Stimulated activated CD4-positive, alpha-beta T cell treated with anti-CD3 and anti-CD28 coated beads, Interleukin-15, amount 100 ng/mL, for 24 hours (primary cell): ENCODE results near the gene MBOAT7.
"Not testable (repeated sequence)": the region's sequence is repeated elsewhere in the genome, so short reads cannot be mapped to it uniquely, and the experiment has no call there.

Experiments used
- DNase-seq: peaks from one replicate; pipeline ENCODE4 v3.0.0-alpha.2; 2020

MBOAT7 gene

DNA sequence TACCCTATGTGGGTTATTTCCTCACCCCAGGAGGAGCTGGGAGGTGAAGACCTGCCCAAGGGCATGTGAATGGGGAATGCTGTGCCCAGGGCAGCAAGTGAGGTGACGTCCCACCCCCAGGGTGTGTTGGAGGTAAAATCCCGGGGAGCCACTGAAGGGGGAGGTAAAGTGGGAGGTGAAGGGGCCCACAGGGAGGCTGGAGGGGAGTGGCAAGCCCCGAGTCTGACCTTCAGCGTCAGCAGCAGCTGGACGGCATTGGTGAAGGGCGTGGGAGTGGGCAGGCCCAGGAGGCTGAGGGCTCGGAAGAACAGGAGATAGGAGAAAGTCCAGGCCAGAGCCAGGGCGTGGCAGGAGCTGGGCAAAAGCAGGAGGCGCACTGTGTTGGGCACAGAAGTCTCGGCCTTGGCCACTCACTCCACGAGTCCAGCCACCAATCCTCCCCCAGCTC lies 2.4 kb downstream of the MBOAT7 start:
- no peak for DNase-seq

DNA sequence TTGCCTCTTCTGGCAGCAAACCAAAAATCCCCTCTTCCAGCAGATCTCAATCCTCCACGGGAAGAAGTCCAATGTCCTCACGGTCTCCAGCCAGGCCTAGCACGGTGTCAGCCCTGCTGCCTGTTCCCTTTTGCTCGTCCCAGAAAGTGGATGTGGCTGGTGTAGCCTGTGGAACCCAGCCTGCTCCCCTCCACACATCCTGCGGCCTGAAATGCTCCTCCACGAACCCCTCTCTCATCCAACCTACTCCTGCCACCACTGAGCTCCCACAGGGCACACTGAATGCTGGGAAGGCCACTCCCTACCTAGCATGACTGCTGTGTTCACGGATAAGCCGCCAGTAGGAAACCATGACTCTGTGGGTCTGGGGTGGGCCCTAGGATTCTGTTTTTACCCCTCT lies 3.0 kb downstream of the MBOAT7 start:
- DNase-seq: no peak

DNA sequence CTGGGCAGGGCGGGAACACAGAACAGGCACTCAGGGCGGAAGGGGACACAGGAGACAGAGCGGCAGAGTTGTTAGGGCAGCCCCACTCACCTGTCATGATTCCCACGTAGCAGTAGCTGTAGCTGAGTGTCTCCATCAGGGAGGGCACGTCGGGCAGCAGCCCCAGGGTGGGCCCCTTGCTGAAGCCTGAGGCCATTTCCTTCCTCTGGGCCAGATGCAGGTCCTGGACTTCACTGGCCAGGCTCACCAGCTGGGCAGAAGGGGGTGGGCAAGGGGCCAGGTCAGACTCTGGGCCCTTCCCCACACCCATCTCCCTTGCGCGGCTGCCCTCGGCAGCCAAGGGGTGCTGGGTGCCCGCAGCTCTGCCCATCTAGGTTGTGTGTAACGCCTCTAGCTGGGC lies 5.9 kb downstream of the MBOAT7 start:
- DNase-seq: no peak

DNA sequence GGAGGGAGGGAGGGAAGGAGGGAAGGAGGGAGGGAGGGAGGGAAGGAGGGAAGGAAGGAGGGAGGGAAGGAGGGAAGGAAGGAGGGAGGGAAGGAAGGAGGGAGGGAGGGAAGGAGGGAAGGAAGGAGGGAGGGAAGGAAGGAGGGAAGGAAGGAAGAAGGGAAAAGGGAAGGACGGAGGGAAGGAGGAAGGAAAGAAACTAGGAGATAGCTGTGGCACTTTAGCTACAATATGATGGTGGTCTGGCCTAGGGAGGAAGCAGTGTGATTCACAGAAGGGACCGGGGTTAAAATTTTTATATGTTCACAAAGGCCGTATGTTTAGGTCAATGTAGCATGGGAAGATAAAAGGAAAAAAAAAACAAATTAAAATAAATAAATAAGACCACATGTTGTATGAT lies 7.5 kb downstream of the MBOAT7 start:
- DNase-seq: not testable (repeated sequence)

DNA sequence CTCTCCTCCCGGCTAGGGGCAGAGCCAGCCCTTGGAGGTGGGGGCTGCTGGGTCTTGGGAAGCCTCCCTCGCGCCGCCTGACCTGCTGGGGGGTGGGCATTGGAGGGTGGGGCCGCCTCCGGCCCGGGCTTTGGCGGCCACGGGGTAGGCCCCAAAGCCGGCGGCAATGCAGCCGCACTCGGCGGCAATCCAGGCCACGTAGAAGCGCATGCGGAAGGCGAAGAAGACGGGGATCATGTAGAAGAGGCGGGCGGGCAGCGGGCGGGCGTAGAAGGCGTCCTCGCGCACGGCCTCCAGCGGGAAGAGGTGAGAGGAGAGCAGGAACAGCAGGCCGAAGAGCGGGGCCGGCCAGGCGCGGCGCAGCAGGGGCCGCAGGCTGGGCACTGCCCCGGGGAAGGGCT lies 8.7 kb downstream of the MBOAT7 start:
- DNase-seq: no peak

DNA sequence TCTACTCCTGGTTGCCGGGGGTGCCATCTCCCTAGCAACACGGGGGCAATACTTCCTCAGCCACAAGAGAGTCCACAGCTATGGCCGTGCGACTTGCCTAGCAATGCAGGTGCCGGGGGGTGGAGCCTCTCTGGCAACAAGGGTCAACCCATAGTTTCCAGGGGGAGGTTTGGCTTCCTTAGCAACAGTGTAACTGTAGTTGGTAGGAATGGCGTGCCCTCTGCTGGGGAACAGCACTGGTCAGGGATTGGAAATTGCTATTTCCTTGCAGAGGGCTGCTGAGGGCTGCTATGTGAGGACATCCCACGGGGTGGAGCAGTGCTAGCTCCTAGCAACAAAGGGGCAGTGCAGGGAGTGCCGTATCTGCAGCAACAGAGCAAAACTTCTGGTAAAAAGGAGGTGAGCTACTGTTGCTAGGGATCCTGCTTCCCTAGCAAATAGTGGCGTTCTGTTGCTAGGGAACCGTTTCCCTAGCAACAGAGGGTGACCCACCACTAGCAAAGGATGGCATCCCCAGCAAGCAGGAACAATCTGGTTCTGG lies 9.4 kb downstream of the MBOAT7 start:
- no peak for DNase-seq

DNA sequence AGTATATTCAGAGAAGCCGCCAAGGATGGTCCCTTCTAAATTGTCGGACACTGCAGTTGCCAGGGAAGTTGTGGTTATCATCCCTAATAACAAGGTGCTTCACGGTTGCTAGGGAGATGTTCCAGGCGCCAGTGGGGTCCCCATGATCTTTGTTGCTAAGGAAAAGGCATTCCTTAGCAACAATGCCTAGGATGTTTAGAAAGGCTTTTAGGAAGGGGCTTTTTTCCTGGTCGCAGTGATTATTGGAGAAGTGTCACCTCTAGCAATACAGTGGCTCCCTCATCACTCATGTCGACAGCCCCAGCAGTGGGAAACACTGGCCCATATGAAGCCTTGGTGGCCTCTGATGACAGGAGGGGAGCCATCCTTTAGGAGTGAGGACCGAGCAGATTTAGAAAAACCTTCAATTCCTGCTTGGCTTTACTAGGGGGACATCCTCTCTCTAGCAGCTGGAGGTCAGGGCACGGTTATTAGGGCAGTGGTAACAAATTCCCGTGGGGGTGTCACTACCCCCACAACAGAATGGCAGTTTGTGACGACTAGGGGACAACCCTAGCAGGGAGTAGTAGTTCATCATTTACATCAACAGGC lies 10.0 kb downstream of the MBOAT7 start:
- DNase-seq: no peak

DNA sequence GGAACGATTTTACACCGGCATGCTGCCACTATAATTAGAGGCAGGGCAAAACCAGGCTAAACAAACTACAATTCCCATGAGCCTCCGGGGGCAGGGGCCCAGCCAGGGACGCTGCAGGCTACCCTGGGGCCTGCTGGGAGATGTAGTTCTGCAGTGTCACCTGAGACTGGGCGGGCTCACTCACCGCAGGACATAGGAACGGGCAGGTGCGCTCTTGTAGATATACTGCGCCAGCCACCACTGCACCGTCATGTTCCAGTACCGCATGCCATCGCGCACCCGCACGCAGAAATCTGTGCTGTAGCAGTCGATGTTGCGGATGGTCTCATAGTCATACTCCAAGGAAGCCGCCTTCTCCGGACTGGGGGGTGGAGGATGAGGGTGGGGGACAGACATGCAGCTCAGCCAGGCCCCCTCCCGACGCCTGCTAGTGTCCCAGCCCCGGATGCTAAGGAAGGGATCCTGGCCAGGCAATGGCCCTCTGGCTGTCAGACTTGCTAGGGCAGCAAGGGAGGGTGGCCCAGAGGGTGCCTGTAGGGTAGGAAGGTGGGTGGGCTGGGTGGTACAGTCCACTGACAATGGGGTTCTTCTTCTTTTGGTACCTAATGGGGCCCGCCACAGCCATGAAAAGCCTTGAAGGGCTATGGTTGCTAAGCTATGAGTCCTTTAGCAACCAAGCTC lies 10.7 kb downstream of the MBOAT7 start:
- peak; percentile 50 for DNase-seq

DNA sequence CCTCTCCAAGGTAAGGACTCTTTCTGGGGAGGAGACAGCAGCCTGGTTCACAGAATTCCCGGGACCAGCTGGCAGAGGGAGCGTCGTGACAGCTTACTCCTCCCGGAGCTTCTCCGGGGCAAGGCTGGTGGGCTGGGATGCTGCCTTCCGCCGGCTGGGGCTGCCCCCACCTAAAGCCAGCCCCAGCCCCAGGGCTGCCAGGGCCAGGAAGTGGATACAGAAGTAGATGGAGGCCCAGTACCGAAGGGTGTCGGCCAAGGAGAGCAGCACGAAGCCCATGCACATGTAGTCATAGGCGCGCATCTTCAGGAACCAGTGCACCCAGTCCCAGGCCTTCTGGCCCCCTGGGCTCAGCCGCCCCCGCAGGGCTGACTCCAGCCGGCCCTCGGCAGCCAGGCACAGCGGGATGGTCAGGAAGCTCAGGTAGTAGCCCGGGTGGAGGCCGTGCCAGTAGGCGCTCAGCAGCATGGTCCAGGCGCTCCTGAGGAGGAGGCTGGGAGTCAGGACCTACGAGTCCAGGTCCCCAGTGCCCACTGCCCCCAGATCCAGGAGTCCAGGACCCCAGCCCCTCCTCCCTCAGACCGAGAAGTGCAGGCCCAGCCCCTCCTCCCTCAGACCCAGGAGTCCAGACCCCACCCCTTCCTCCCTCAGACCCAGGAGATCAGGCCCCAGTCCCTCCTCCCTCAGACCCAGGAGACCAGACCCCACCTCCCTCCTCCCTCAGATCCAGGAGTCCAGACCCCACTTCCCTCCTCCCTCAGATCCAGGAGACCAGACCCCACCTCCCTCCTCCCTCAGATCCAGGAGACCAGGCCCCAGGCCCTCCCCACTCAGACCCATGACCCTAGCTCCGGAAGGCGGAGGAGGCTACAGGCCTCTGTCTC lies 15.2 kb downstream of the MBOAT7 start:
- no peak for DNase-seq

DNA sequence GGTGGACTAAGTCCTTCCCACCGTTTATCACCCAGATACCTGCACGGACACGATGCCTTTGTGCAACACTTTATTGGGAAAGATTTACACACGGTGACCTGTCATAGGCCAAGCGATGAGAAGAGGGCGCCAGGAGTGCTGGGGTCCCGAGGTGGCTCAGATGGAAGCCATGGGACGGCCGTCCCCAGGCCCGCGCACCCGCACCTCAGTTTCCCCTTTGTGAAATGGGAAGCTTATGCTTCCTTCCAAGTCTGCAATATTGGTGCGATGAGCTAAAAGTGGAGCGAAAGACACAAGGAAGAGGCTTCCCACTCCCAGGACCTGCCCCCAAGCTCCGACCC lies 16.1 kb downstream of the MBOAT7 start:
- DNase-seq: no peak

DNA sequence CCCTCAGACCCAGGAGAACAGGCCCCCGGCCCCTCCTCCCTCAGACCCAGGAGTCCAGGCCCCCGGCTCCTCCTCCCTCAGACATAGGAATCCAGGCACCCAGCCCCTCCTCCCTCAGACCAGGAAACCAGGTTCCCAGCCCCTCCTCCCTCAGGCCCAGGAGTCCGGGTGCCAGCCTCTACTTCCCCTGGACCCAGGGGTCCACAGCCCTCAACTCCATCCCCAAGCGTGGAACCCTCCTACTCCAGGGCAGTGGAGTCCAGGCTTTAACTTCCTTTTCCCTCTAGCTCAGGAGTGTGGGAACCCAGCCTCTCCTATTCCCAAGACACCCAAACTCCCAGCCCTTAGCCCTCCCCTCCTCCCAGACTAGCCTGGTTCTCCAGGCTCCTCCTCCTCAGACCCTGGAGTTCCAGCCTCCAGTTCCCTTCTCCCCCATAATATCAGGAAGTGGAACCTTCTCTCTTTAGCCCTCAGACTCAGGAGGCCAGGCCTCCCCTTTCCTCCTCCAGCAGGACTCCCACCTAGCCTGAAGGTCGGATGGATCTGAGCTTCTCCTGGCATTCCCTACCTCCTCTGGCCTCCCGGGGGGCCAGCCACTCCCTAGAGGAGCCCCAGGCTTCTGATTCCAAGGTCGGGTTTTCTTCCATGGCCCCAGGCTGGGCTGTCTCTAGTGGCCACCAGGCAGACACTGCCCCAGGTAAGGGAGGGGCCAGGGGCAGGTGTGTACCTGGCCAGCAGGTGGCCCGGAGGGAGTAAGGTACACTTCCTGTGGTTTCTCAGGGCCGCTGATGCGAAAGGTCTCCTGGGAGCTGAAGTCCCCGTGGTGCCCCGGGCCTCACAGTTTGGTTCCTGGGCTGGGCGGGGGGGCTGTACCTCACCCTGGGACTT lies 16.7 kb downstream of the MBOAT7 start, which contains the start of gene TMC4:
Gene TMC4, minus strand, starts transcription at position 690 of the 888 bp plus-strand sequence. Its CDS starts 43 bp downstream, at position 647.
- no peak for DNase-seq

DNA sequence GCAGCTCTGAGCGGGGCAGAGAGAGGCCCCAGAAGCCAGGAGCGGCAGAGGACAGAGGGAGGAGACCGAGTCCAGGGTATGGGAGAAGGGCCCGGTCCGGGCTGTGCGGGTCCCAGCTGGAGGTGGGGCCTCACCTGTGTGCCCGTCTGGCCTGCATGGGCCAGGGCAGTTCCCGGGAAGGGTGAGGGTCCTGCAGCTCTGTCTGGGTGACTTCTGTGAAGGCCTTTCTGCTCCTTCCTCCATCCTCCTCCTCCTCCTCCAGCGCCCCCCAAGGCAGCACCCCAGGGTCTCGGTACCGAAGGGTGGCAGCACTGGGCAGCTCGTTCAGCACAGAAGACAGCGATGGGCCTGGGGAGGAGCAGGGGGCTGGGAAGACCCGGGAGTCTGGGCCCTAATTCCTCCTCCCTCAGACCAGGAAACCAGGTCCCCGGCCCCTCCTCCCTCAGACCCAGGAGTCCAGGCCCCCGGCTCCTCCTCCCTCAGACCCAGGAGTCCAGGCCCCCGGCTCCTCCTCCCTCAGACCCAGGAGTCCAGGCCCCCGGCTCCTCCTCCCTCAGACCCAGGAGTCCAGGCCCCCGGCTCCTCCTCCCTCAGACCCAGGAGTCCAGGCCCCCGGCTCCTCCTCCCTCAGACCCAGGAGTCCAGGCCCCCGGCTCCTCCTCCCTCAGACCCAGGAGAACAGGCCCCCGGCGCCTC lies 17.5 kb downstream of the MBOAT7 start:
- not testable (repeated sequence) for DNase-seq

DNA sequence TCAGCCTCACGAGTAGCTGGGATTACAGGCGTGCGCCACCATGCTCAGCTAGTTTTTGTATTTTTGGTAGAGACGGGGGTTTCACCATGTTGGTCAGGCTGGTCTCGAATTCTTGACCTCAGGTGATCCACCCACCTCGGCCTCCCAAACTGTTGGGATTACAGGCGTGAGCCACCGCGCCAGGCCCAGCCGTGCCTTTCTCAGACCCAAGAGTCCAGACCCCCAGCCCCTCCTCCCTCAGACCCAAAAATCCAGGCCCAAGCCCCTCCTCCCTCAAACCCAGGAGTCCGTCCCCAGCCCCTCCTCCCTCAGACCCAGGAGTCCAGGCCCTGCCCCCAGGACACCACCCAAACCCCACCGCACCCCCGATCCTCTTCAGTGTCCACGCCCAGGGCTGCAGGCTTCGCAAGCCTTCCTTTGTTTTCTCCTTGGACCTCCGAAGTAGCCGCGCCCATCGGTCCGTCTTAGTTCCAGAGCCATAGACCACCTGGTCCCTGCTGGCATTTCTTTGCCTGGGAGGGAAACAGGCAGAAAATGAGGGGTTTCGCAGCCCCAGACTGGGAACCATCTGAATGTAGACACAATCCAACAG lies 20.1 kb downstream of the MBOAT7 start:
- no peak for DNase-seq

DNA sequence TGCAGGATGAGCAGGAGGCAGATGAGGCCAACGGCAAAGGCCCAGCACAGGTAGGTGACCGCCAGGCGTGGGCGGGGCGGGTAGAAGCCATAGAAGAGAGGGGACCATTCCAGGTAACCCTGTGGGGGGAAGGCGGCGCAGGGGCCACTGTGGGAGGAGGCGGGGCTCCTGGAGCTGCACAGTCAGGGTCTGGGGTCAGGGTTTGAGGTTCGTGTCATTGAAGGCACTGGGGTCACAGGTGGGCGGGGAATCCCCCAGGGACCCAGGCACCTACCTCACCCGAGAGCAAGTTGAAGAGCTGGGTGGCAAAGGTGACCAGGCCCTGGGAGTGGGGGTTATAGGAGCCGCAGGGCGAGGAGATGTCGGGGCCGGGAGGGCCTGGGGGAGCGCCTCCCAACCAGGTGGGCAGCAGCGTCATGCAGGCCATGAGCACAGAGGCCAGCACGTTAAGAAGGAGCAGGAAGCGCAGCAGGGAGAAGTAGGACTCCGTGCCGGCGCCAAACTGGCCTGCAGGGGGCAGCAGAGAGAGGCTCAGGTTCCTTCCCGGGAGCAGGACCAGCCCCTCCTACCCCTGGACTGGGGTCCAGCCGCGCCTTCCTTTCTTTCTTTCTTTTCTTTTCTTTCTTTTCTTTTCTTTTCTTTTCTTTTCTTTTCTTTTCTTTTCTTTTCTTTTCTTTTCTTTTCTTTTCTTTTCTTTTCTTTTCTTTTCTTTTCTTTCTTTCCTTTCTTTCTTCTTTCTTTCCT lies 21.0 kb downstream of the MBOAT7 start:
- DNase-seq: peak; percentile 96

DNA sequence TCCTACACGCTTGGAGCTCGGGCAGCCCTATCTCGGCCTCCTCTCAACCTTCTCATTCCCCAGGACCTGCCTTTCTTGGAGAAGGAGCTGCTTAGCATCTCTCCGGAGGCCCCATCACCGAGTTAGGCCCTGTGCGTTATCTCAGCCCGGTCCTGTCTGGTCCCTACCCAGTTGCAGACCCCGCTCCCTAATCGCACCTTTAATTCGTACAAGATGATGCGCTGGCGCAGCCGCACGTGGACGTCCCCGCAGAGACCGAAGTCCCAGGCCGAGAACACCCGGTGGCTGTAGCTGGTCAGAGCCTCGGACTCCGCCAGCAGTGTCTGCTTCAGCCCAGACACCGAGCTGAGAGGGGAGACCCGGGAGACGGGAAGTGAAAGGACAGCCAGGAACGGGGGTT lies 24.2 kb downstream of the MBOAT7 start:
- DNase-seq: no peak

DNA sequence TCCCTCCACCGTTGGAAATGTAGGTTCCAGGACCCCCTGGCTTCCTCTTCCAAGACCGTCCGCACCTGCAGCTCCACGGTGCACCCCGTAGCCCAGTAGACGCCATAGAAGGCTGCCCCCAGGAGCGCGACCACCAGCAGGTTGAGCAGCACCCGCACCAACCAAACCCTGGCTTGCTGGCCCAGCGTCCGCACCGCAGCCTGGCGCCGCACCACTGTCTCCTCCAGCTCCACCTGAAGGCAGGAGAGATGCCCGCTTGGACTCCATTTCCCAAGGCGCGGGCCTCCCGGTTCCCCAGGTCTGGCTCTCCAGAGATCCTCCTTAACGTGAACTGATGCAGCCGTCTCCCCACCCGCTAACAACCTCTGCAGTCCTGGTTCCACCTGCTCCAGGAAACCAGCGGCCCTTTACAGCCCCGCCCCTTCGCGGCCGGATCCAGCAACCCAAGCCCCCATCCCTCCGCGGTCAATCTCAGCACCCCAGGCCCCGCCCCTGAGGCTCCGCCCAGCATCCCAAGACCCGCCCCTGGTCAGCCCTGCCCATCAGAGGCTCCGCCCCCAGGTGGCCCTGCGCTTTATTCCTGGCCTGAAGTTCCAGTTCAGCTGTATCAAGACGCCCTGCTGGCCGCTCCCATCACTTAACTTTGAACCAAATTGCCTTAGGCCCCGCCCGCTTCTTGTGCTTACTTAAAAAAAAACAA lies 24.9 kb downstream of the MBOAT7 start:
- DNase-seq: peak; percentile 76

DNA sequence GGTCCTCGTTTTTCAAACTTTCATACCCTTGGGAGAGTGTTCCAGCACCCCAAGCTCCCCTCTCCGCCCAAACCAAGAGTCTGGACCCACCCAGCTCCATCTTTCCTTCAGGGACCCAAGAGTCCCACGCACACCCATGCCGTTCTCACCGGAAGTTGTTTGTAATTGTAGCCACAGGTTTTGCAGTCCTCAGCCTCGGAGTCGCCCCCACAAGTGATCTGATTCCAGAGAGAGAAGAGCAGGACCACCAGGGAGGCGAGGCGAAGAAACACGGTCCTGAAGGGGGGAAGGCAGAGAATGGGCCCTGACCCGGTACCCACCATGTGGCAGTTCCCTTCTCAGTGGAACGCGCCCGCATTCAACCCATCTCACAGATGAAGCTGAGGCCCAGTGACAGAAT lies 26.5 kb downstream of the MBOAT7 start:
- DNase-seq: no peak

DNA sequence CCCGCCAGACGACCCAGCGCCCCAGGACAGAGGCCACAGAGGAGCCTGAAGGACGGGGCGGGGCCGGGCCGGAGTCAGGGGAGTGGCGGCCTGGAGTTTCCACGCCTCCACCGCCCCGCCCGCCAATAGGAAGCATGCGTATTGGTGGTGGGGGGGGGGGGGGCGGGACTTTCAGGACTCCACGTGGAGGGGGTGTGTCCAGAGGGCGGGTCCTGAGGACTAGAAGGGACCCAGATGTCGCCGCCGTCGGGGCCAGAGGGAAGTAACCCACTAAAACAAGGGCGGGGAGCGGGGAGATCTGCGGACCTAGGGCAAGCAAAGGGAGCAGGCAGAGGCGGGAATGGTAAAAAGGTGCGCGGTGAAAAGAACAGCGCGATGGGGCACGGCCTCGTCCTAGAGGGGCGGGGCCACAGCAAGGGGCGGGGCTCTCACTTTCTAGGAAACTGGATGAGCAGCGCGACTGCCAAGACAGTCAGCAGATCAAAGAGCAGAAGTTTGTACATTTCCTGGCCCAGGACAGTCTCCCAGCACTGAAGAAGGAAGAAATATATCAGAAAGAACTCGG lies 27.1 kb downstream of the MBOAT7 start:
- DNase-seq: peak; percentile 88

DNA sequence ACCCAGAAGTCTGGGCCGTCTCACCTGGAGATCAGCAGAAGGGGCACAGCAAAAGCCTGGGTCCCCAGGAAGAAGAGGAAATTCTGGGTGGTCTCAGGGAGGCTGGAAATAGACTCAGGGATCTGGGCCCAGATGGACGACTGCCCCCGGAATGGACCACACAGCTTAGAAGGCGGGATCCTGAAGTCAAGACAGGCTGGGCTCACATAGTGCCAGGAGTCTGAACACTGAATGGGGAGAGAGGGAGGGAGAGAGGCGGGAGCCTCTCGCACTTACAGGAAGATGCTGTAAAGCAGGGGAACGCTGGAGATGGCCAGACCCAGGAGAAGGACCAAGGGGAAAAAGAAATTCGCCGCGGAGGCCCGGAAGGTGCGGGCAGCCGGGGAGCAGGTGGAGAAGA lies 28.5 kb downstream of the MBOAT7 start:
- DNase-seq: no peak
